GM10266 (cell line): ENCODE measurements around the gene ZDHHC22.

Experiments
- DNase-seq: peaks from one replicate; pipeline ENCODE4 v3.0.0; 2012; ENCODE audit errors: extremely low spot score
- TF ChIP-seq, protein P1 (sequence below): IDR thresholded peaks from 2 replicates; pipeline ENCODE4 v1.5.1; 2012; ENCODE audit warnings: mild to moderate bottlenecking, low read depth; ENCODE audit not compliant: control insufficient read depth, insufficient read depth; ENCODE audit errors: missing control alignments

ZDHHC22 gene

DNA sequence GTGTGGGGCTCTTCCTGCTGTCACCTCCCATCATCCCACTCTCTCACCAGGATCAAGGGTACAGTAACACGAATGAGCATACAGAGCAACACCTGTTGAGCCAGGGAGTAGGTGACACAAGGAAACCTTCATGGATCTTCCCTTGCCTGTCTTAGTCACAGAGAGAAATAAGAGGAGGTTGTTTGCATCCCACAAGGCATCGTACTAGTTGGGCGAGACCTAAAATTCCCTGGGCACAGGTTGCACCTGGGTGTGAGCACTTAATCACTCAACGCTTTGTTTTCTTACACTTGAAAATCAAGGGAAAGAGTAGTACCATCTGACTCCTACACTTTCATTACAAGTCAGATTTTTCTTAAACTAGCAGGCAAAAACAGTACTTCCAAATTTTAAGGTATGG lies 27.0 kb downstream of the ZDHHC22 start:
- DNase-seq = no peak

DNA sequence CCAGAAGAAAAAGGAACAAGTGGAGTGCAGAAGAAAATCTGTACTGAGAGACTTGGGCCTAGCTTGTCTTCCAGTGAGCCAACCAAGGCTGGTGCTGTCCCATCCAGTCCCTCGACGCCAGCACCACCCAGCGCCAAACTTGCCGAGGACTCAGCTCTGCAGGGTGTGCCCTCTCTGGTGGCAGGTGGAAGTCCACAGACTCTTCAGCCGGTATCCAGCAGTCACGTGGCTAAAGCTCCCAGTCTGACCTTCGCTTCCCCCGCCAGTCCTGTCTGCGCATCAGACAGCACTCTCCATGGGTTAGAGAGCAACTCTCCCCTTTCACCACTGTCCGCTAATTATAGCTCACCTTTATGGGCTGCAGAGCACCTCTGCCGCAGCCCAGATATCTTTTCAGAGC lies 27.9 kb downstream of the ZDHHC22 start:
- TF ChIP-seq, protein P1, sequence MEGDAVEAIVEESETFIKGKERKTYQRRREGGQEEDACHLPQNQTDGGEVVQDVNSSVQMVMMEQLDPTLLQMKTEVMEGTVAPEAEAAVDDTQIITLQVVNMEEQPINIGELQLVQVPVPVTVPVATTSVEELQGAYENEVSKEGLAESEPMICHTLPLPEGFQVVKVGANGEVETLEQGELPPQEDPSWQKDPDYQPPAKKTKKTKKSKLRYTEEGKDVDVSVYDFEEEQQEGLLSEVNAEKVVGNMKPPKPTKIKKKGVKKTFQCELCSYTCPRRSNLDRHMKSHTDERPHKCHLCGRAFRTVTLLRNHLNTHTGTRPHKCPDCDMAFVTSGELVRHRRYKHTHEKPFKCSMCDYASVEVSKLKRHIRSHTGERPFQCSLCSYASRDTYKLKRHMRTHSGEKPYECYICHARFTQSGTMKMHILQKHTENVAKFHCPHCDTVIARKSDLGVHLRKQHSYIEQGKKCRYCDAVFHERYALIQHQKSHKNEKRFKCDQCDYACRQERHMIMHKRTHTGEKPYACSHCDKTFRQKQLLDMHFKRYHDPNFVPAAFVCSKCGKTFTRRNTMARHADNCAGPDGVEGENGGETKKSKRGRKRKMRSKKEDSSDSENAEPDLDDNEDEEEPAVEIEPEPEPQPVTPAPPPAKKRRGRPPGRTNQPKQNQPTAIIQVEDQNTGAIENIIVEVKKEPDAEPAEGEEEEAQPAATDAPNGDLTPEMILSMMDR = no peak
- DNase-seq = no peak

More for the DNA sequence above, 27.0 kb downstream of the ZDHHC22 start:
- TF ChIP-seq, protein P1 = no peak

DNA sequence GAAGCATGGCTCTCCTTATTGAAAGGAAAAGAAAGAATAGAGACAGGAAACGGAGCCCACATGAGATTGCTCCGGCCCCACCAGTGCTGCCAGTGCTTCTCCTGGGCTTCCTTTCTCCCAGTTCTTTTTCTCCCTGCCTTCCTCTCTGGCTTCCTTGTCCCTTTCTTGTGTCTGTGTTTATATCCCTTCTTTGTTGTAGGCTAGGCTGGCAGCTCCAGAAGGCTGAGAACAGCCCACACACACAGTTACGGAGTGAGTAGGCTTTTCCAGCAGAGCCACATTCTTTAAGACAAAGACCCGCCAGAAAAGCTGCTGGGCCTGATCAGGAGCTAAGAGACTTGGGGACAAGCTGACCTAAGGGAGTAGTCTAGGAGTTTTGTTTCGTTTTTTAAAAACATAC lies 30.6 kb downstream of the ZDHHC22 start:
- DNase-seq = no peak
- TF ChIP-seq, protein P1 = no peak

DNA sequence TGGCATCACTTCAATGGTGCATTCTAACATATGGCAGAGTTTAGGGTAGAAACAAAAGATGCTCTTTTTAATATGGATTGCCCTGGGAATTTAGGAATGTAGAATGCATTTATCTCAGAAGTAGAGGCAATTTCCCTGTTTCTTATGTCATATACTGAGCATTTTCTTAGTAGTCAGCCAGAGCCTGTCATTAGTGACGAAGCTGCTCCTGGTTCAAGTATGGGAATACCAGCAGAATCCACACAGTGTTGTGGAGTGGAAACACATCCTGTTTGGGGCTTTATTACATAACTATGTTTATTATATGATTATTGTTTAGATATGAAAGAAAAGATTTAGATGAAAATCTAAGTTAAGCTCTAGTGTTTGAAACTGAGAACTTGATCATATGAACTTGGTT lies 31.3 kb downstream of the ZDHHC22 start:
- TF ChIP-seq, protein P1 = no peak
- no peak for DNase-seq

DNA sequence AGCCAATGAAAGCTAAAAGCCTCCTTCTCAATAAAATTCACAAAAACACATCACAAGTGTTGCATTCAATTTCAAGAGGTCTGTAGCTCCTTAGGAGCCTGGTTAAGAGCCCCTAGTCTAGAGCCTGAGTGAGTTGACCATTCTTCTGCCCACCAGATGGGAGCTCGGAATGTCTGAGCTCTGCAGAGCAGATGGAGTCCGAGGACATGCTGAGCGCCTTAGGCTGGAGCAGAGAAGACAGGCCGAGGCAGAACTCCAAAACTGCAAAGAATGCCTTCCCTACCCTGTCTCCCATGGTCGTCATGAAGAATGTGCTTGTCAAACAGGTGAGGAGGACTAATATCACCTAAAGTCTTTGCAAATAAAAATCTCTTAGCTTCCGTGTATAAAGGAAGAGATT lies 31.9 kb downstream of the ZDHHC22 start:
- no peak for DNase-seq
- TF ChIP-seq, protein P1 = no peak

DNA sequence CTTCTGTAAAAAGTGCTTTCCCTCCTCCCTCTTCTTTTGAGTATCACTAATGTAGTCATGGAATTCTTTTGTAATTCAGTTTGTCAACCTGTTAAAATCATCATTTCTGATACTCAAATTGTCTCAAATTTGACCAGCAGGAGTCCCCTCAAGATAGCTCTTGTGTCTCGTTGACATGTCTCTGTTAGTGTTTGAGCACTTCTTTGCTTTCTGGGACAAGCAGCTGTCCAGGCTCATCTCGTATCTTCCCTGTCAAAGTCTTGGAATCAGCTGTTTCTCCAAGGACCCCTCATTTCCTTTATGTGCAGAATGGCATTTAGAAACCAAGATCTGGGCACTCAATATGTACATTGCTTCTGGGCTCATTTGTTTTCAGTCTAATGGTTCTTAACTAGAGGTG lies 32.8 kb downstream of the ZDHHC22 start:
- DNase-seq = no peak
- TF ChIP-seq, protein P1 = no peak

DNA sequence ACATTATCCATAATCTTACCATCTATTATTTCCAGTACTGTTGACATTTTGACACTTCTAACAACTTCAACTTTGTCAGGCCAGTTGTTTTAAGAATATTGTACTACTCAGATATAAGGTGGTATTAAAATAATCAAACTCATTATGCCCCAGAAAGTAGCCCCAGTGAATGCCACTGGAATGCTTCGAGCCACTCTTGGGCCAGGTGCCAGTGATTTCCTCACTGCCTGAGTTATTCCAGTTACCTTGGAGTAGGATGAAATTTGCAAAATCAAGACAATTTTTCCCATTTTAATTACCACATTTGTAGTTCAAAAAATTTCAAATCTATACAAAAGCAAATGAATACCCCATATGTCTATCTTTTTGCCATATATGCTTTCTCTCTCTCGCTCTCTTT lies 34.4 kb downstream of the ZDHHC22 start:
- DNase-seq = no peak
- TF ChIP-seq, protein P1 = no peak
